HG03108 (cell line): ENCODE measurements around the gene MRAP2.
"Not testable (repeated sequence)": the region's sequence is repeated elsewhere in the genome, so short reads cannot be mapped to it uniquely, and the experiment has no call there.

Experiments
- ATAC-seq: cut with Tn5 transposase; IDR thresholded peaks from one replicate; pipeline ENCODE4 v1.9.1; 2021; ENCODE audit warnings: moderate library complexity; ENCODE audit not compliant: unreplicated experiment

The MRAP2 gene

GRCh38 chr6:84027340-84028181 is 6.0 kb upstream of the MRAP2 start:
- no peak for ATAC-seq

DNA sequence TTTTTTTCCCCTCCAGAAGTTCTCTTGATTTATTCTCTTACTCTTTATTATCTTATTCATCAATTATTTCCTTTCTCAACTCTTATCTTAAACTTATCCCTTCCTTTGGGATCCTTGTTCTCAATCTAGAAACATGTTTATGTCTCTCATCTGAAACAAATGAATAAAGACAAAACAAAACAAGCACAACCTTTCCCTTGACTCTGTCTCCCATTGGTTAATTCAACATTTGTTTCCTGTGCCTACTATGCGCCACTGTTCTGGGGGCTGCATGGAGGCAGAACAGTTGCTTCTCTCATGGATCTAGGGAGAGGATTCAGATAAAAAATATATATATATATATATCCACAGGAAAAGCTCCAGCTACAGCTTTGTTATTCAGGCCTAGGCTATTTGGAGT is 5.2 kb upstream of the MRAP2 start:
- no peak for ATAC-seq

DNA sequence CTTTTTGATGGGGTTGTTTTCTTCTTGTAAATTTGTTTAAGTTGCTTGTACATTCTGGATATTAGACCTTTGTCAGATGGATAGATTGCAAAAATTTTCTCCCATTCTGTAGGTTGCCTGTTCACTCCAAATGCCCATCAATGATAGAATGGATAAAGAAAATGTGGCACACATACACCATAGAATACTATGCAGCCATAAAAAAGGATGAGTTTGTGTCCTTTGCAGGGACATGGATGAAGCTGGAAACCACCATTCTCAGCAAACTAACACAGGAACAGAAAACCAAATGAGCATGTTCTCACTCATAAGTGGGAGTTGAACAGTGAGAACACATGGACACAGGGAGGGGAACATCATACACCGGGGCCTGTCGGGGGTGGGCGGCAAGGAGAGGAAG is 1.6 kb upstream of the MRAP2 start:
- ATAC-seq, result not testable (repeated sequence)

GRCh38 chr6:84035484-84035883 is 1.9 kb downstream of the MRAP2 start:
- ATAC-seq, result no peak

GRCh38 chr6:84037425-84038089 is 4.0 kb downstream of the MRAP2 start:
- ATAC-seq, result no peak

GRCh38 chr6:84042603-84043002 is 9.0 kb downstream of the MRAP2 start:
- no peak for ATAC-seq

GRCh38 chr6:84043555-84043954 is 10.0 kb downstream of the MRAP2 start:
- ATAC-seq, result no peak

DNA sequence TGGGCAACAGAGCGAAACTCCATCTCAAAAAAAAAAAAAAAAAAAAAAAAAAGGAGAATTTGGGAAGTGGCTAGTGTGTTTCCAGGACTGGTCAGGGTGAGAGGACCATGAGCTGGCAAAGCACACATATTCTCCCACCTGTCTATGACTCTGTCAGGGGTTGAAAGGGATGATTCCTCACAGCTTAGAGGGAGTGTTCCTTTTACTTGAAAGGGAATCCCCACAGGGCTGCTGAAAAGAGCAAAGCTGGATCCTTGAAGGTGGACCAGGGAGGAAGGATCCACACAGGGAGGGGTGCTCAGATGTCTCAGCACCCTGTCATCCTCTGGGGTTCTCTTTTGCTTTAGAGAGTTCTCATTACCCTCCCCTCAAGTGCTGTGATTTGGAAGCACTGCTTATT is 13.2 kb downstream of the MRAP2 start:
- no peak for ATAC-seq

DNA sequence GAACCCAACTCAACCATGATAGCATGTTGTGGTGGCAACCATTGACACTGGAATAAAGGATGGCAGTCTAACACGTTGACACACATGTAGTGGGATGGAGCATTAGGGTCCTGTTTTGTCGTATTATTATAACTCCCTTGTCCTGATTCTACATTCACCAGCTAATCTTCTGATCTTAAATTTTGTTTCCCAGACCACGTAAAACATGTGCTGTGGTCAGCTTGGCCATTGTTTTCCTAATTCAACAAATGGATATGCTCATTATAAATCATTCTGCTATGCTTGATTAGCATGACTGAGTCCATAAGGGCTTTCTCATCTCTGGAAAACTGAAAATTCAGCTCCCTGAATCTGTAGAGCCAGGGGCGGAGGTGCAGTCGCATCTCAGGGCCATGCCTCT is 15.0 kb downstream of the MRAP2 start:
- ATAC-seq, result no peak

DNA sequence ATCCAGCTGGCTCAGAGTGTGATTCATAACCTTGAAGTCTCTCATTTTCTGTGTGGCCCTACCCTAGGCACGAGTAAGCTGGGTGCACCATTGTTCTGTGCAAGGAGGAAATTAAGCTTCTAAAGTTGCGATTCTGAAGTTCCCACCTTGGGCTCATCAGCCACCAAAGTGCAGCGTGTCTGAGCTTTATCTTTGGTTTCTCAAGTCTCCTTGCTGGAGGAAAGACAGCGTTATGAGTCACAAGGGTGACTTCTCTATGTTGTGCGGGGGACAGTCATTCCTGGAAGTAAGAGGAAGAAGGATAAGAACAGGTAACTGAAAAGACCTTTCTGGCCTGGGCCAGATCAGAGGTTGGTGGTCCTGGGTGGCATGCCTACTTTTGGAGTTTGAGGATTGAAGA is 16.8 kb downstream of the MRAP2 start:
- no peak for ATAC-seq

DNA sequence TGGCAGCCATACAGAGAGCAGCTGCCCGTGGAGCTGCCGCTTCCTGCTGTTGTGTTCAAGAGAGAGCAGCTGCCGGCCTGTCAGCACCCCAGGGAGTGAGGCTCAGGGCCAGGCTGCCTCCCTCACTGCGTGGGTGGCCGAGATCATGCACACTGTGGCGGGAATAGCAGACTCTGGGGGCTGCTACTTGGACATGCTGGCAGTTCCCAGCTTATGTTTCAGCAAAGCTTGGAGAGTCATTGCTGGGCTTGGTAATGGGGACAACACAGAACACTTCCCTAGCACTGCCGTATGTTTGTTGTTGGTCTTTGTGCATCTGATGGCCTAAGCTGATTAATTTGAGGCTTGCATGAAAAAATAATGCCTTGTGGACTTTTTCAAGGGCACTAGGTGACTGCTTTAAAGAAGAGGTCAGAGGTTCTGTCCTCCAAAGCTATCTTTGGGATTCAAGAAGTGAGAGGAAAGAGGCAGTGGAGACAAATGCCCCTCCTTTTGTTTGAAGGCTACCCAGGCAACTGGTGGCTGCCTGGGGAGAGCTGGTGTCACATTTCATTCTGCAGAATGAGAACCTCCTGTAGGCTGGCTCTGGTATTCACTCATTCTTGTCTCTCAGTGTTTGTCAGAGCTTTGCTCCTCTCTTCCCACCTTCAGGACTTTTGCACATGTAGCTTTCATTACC is 18.8 kb downstream of the MRAP2 start:
- ATAC-seq, result no peak

GRCh38 chr6:84052883-84053241 is 19.3 kb downstream of the MRAP2 start:
- ATAC-seq, result no peak

DNA sequence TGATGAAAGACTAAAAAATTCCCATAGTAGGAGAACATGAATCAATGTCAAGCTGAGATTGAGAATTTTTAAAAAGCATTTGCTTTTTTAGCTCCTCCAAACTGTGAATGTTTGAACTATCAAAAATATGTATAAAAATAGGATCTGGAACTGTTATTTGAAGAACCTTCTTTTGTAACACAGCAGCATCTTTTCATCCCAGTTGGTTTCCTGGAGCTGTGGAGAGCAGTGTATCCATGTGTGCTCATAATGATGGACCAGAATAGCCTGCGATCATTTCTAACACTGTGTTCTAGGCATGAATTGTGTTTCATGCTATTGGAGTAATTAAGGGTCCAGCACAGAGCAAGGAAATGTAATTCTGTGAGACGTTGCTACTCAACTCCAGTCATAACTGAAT is 22.1 kb downstream of the MRAP2 start:
- ATAC-seq, result no peak

- no peak for ATAC-seq
These were observed 24.3 kb downstream of the MRAP2 start for GRCh38 chr6:84057908-84058307.

GRCh38 chr6:84059082-84059481 is 25.5 kb downstream of the MRAP2 start:
- no peak for ATAC-seq

DNA sequence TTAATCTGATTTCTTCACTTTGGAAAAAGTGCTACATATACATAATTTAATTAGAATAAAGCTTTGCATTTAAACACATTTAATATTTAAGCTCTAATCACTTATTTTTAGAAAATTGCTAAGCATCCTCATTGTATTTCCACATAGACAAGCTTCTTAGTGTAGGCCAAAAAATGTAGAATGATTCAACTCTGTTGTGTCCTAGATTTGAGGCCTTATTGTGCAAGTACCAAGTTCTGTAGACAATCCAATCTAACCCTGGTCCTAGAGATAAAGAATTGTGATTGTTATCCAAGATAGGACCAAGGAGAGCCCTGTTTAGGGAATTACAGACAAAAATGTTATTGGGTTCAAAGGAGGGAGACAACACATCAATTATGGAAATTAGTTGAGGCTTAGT is 27.6 kb downstream of the MRAP2 start:
- ATAC-seq, result no peak

DNA sequence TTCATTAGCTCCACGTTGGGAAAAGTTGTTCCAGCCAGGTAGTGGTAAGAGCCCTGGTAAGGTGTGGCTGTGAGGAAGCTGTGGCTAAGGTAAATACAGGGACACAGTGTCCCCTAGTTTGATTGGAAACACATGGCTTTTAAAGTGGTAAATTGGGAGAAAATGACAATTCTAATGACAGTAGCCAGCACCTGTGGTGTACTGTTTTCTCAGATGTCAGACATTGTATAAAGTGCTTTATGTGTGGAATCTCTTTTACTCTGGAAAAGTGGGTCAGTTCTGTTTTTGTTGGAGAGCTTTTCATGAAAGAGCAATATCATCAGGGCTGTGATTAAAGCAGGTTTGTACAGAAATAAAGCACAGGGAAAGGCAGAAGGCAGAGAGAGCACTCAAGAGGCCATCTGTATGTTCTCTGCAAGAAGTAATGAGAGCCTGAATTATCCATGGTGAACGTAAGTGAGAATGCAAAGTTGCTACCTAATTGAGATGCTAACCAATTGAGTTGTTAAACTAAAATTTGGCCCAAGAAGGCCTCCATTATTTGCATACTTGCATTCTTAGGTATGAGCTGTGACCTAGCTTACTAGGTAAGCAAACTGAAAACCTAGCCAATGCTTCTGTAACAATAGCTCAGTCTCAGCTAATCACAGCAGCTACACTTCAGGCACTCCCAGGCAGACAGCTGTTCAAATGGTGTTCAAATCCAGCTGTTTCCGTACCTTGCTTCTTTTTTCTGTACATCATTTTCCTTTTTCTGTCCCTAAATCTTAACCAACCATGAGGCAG is 28.2 kb downstream of the MRAP2 start:
- ATAC-seq, result no peak

DNA sequence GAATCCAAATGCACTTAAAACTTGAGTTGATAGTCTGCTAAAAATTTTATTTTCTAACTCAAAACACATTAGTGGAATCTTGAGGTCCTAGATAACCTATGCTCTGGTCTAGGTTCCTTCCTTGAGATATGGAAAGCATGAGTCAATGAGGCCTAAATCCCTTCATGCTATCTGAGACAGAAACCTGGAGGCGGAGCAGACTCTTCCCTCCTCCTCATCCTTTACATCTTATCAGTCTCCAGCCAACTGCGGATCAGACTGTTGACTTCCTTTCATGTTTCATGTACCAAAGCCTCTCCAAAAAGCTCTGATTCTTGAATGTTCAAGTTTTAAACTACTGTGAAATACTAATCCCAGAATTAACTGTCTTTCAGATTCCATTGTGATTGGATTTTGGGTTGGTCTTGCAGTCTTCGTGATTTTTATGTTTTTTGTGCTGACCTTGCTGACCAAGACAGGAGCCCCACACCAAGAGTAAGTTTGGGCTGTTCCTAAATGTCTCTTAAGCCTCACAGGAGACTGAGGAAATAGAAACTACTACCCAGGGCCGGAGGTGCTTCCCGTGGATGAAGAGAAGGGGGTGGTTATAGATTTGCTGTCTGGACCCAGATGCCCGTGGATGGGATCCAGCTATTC is 29.1 kb downstream of the MRAP2 start:
- ATAC-seq, result no peak

GRCh38 chr6:84065693-84066290 is 32.2 kb downstream of the MRAP2 start:
- ATAC-seq, result no peak

GRCh38 chr6:84066536-84066935 is 33.0 kb downstream of the MRAP2 start:
- ATAC-seq, result no peak
